GM23338 (cell line): ENCODE measurements around the gene SRR. TPM values are rescaled to one million over a fixed set of nuclear protein-coding genes. Genes with fewer than 3 reads are reported as not detected.

Source experiments
- ATAC-seq: fragments of 200-7000 bp; cut with Tn5 transposase; 3 replicates; pipeline ENCODE4 v1.9.1; 2020
- DNase-seq: peaks from one replicate; pipeline ENCODE4 v3.0.0-alpha.2; 2015; ENCODE audit warnings: low spot score
- H2AFZ ChIP-seq: fragments of 200-600 bp; sonication (generic); 2 replicates; pipeline ENCODE4 v1.8.0; 2016; ENCODE audit warnings: antibody characterized with exemption, mild to moderate bottlenecking, moderate library complexity
- H3F3A ChIP-seq: fragments of 200-600 bp; sonication (generic); replicated peaks from 2 replicates; pipeline ENCODE4 v1.8.0; 2017; ENCODE audit warnings: antibody characterized with exemption, mixed run types, low read depth
- H3K27ac ChIP-seq: fragments of 200-600 bp; sonication (generic); 2 replicates; pipeline ENCODE4 v1.6.1; 2016; ENCODE audit warnings: low read depth
- H3K27me3 ChIP-seq: fragments of 200-600 bp; sonication (generic); 2 replicates; pipeline ENCODE4 v1.8.0; 2016; ENCODE audit warnings: mild to moderate bottlenecking, mixed run types, moderate library complexity; ENCODE audit not compliant: insufficient read depth
- H3K36me3 ChIP-seq: fragments of 200-600 bp; sonication (generic); 2 replicates; pipeline ENCODE4 v1.8.0; 2016; ENCODE audit warnings: mild to moderate bottlenecking; ENCODE audit not compliant: insufficient read depth
- H3K4me1 ChIP-seq: fragments of 200-600 bp; sonication (generic); 2 replicates; pipeline ENCODE4 v1.8.0; 2016; ENCODE audit warnings: mild to moderate bottlenecking, moderate library complexity; ENCODE audit not compliant: insufficient read depth
- H3K4me2 ChIP-seq: fragments of 200-600 bp; sonication (generic); 2 replicates; pipeline ENCODE4 v1.7.1; 2017; ENCODE audit warnings: mixed run types
- H3K4me3 ChIP-seq: fragments of 200-600 bp; sonication (generic); 2 replicates; pipeline ENCODE4 v1.6.1; 2016; ENCODE audit warnings: mixed run types
- H3K79me2 ChIP-seq: fragments of 200-600 bp; sonication (generic); replicated peaks from 2 replicates; pipeline ENCODE4 v1.8.0; 2017; ENCODE audit warnings: mild to moderate bottlenecking; ENCODE audit not compliant: insufficient read depth
- H3K9me2 ChIP-seq: fragments of 200-600 bp; sonication (generic); 2 replicates; pipeline ENCODE4 v1.8.0; 2017; ENCODE audit not compliant: insufficient read depth
- H4K20me1 ChIP-seq: fragments of 200-600 bp; sonication (generic); replicated peaks from 2 replicates; pipeline ENCODE4 v1.8.0; 2017; ENCODE audit warnings: mild to moderate bottlenecking; ENCODE audit not compliant: insufficient read depth
- H3K27ac Mint-ChIP-seq: 2 replicates; pipeline ENCODE4 v1.8.0; 2020; ENCODE audit warnings: inconsistent platforms, mild to moderate bottlenecking, moderate library complexity, mixed read lengths
- H3K27me3 Mint-ChIP-seq: 3 replicates; pipeline ENCODE4 v1.8.0; 2022; ENCODE audit warnings: low read depth, mild to moderate bottlenecking, moderate library complexity, mixed read lengths, inconsistent platforms; ENCODE audit not compliant: insufficient read depth, poor library complexity
- H3K36me3 Mint-ChIP-seq: 3 replicates; pipeline ENCODE4 v1.8.0; 2021; ENCODE audit warnings: low read depth, mild to moderate bottlenecking, inconsistent platforms, moderate library complexity, mixed read lengths
- H3K4me1 Mint-ChIP-seq: 3 replicates; pipeline ENCODE4 v1.8.0; 2020; ENCODE audit warnings: mild to moderate bottlenecking, inconsistent platforms, mixed read lengths
- H3K4me3 Mint-ChIP-seq: 3 replicates; pipeline ENCODE4 v1.8.0; 2021; ENCODE audit warnings: moderate library complexity, mild to moderate bottlenecking, inconsistent platforms, mixed read lengths
- H3K9me3 Mint-ChIP-seq: 3 replicates; pipeline ENCODE4 v1.8.0; 2020; ENCODE audit warnings: moderate library complexity, mild to moderate bottlenecking, inconsistent platforms, mixed read lengths
- CREB1 ChIP-seq: fragments of 250-450 bp; sonication (Bioruptor Pico); IDR thresholded peaks from 2 replicates; pipeline ENCODE4 v1.5.0; 2020; ENCODE audit warnings: low read depth, mild to moderate bottlenecking, moderate library complexity
- CTCF ChIP-seq, 2 experiments: fragments of 200-600 bp in 1 of 2; sonication (generic) in 1 of 2; conservative IDR thresholded peaks; 2 replicates each; pipeline versions ENCODE4 v1.5.1 to v1.6.1; 2016 to 2017; ENCODE audit warnings: antibody characterized with exemption in 2 of 2, low read depth in 2 of 2, mild to moderate bottlenecking in 2 of 2, moderate library complexity in 1 of 2
- ETS1 ChIP-seq: IDR thresholded peaks from 2 replicates; pipeline ENCODE4 v1.6.1; 2016; ENCODE audit warnings: antibody characterized with exemption
- JUNB ChIP-seq: IDR thresholded peaks from one replicate; pipeline ENCODE4 v1.6.1; 2016; ENCODE audit warnings: antibody characterized with exemption; ENCODE audit not compliant: unreplicated experiment
- NANOG ChIP-seq: IDR thresholded peaks from 2 replicates; pipeline ENCODE4 v1.6.1; 2016; ENCODE audit warnings: antibody characterized with exemption, borderline replicate concordance
- POLR2AphosphoS5 ChIP-seq: IDR thresholded peaks from 2 replicates; pipeline ENCODE4 v1.6.1; 2016; ENCODE audit warnings: antibody characterized with exemption, low read depth
- REST ChIP-seq: IDR thresholded peaks from one replicate; pipeline ENCODE4 v1.6.1; 2018; ENCODE audit warnings: antibody characterized with exemption; ENCODE audit not compliant: unreplicated experiment
- STAT1 ChIP-seq: IDR thresholded peaks from one replicate; pipeline ENCODE4 v1.6.1; 2016; ENCODE audit warnings: antibody characterized with exemption; ENCODE audit not compliant: unreplicated experiment
- ZNF331 ChIP-seq: fragments of 250-450 bp; sonication (Bioruptor Pico); IDR thresholded peaks from 2 replicates; pipeline ENCODE4 v1.5.0; 2020; ENCODE audit warnings: low read depth, mild to moderate bottlenecking, moderate library complexity
- ZNF462 ChIP-seq: fragments of 250-450 bp; sonication (Bioruptor Pico); IDR thresholded peaks from 2 replicates; pipeline ENCODE4 v1.5.0; 2020; ENCODE audit warnings: mild to moderate bottlenecking, moderate library complexity
- polyA plus RNA-seq: library from polyadenylated mRNA; unstranded; fragments of >200 nt; fragmentation: Nextera tagmentation; extraction: Ambion mirVana; gene quantifications from 2 replicates; pipeline ENCODE4 v1.2.1, GENCODE V29; 2016
- total RNA-seq: library from RNA; depleted of rRNA; stranded (reverse); fragments of >200 nt; shearing (Covaris generic); gene quantifications from 2 replicates; pipeline ENCODE4 v1.2.3, GENCODE V29; 2014

Gene SRR
- total and polyA plus RNA-seq, 2 experiments from 2014 or later = 2.8 to 5.4 TPM

GRCh38 chr17:2266045-2266864 is 37.5 kb upstream of the SRR start (continued):
- TF ChIP-seq ETS1 (no peak), POLR2AphosphoS5 (no peak), STAT1 (no peak)

- peaks cover 3% of the 10 kb centered on the region; the same call in 1 of the 3 replicates for H3K36me3 Mint-ChIP-seq
- Histone ChIP-seq H3K79me2 (0 out of 2 replicates have a peak, but pooled peaks cover 7% of the 10 kb centered on the region), H3K36me3 (no peaks in the 10 kb centered on the region; the same call in 1 of the 2 replicates), H4K20me1 (peaks cover 9% of the 10 kb centered on the region), H3K27me3 (no peaks in the 10 kb centered on the region), H3K4me2 (no peak overlapping the region), H2AFZ (no peak overlapping the region), H3K4me3 (no peak overlapping the region), H3K9me2 (no peaks in the 10 kb centered on the region), H3F3A (no peaks in the 10 kb centered on the region), H3K27ac (no peak overlapping the region), H3K4me1 (no peaks in the 10 kb centered on the region)
- no peak for ATAC-seq
- H3K27me3 Mint-ChIP-seq = peaks cover 3% of the 10 kb centered on the region
- no peak overlapping the region for H3K27ac Mint-ChIP-seq
- no peaks in the 10 kb centered on the region for H3K9me3 Mint-ChIP-seq
- no peaks in the 10 kb centered on the region for H3K4me1 Mint-ChIP-seq
- no peak for DNase-seq
- H3K4me3 Mint-ChIP-seq = no peak overlapping the region
- no peak for TF ChIP-seq JUNB
- no peak for TF ChIP-seq NANOG
- no peak for TF ChIP-seq ZNF462
- TF ChIP-seq REST = no peak
- TF ChIP-seq CTCF (conservative IDR thresholded peaks at IDR 0.05; ENCODE audit: low read depth in 2 of 2) = no peak
- TF ChIP-seq CREB1 (CRISPR knock-in tag) = no peak
- no peak for TF ChIP-seq ZNF331 (CRISPR knock-in tag)
- no peak for TF ChIP-seq POLR2AphosphoS5
- TF ChIP-seq ETS1 = no peak
Observed at GRCh38 chr17:2266865-2267228, 36.9 kb upstream of the SRR start.
